Fibroblast of skin of right biceps (primary cell): ENCODE data around the gene TSSC4.
A peak's percentile ranks its signal among the peaks of the same experiment; 100 is the strongest.

Experiments
- DNase-seq: peaks from one replicate; pipeline ENCODE4 v3.0.0-alpha.2; 2013

The TSSC4 gene

DNA sequence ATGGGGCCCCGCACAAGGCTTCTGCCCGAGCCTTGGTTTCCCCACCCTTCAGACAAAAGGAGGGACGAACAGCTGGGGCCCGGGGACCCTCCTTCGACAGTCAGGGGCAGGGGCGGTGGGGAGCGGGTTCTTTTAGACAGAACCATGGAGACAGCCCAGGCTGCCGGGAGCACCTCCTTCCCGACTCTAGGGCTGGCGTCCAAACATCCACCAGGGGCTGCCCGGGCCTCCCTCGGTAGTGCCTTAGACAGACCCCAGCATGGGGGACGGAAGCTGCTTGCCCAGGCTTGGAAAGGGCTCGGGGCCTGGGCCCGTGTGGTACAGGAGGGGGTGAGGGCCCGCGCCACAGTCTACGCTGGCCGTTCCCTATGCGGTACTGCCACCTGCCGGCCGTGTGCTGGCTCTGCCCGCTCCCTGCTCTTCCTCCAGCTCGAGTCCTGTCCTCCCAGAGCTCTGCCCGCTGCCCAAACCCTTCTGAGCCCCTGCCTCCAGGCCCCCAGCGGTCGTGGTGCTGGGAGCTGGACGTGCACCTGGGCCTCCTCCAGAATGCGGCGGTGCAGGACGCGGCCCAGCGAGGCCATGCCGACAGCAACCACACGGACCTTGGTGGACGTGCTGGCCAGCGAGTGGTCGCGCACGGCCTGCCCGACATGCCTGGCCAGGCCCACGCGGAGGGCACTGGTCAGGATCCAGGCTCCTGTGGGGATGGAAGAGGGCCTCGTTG, 20.1 kb downstream of the TSSC4 start:
- peak; percentile 60 for DNase-seq

DNA sequence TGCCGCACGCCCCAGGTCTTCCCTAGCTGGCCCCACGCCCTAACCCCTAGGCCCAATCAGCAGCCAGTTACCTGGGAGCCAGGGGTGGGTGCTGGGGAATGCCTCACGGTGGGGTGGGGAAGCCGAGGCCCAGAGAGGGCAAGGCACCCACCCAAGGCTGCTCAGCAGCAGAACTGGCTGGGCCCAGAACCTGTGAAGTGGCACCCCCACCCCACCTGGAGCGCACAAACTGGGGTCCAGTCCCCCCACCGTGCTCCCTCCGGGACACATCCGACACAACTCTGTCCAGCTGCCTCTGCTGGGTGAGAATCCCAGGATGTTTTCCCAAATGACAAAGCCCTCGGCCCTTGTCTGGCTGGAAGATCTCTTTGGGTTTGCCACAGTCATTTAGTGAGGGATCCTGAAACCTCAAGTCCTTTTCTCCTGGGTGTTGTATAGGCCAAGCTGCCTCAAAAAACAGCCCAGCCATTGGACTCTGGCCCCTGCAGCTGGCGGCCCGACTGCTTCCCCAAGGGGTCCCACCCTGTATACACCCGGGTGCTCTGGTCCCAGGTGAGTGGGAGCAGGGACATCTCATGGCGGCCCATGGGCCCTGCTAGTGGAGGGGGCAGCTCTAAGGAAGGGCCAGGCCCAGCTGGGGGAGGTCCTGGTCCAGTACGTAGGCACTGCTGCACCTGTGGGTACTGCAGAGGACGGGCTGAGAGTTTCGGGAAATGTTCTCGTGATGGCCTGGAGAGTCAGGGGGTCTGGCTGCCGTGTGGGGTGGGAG, 20.9 kb downstream of the TSSC4 start:
- no peak for DNase-seq

DNA sequence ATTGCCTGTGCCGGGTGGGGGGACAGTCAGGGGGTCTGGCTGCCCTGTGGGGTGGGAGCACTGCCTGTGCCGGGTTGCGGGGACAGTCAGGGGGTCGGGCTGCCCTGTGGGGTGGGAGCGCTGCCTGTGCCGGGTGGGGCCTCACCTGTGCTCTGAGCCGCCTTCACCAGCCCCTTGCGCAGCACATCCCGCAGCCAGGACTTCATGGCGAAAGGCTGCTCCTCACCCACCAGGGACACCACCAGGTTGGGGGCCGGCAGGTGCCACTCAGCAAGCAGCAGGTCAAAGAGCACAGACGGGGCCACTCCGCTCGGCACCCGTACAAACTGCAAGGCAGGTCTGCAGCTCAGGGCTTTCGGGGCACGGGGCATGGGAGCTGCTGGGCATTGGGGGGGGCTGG, 21.4 kb downstream of the TSSC4 start:
- no peak for DNase-seq

DNA sequence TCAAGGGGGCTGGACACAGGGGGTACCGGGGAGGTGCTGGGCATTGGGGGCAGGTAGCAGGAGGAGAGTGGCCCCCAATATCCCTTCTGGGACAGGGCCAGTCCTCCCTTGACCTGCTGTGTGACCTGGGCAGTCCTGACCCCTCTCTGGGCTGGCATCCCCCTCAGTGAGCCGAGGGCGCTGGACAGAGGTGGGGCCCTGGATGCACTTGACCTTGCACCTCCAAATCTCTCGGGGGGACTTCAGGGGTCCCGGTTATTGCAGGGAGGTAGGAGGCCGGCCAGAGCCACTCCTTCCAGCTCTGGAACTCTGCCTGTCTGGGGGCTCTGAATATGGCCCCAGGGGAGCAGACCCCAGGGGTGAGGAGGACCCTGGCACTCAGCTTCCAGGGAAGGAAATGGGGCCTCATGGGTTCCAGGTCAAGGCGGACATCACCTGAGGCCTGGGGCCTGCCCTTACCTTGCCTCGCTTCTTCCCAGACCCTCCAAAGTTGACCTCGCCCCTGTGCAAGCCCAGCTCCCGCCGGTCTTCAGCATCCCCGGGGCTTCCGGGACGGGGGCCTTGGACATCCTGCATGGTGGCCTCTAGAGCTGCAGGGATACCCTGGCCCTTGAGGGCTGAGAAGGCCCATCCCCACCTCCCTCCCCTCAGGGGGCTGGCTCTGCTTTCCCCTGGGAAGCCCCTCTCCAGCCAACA, 22.1 kb downstream of the TSSC4 start:
- no peak for DNase-seq

DNA sequence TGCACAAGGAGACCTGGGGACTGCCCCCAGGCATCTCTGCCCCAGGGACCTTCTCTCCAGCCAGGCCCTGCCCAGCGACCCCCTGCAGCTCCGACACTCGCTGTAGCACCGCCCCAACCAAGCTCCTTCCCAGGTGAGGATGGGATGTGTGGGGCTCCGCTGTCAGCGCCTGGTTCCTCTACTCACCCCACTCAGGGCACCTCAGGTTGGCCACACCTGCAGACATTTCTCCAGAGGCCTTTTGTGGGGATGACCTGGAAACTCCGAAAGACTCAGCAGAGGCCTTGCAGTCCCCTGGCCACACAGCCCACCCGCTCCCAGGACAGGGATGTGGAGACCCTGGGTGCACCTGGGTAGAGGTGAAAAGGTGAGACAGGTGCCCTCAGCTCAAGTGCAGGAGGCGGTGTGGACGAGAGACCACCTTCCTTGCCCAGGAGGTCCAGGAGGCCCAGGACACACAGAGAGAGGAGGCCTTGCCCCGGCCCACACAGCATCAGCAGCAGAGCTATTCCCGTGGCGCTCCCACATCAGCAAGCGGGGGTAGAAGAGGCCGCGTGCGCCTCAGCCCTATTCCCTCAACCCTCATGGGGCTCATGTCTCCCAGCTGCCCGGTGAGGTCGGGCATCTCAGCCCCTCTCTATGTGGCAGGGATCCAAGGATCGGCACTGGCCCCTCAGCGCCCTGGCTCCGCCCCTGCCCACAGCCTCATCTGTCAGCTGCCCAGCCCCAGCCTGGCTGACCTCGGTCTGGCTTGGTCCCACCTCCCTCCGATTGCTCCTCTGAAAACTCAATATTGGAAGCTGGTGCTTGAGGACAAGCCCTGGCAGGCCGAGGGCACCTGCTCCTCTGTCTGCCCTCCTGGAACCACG, 22.8 kb downstream of the TSSC4 start:
- no peak for DNase-seq

DNA sequence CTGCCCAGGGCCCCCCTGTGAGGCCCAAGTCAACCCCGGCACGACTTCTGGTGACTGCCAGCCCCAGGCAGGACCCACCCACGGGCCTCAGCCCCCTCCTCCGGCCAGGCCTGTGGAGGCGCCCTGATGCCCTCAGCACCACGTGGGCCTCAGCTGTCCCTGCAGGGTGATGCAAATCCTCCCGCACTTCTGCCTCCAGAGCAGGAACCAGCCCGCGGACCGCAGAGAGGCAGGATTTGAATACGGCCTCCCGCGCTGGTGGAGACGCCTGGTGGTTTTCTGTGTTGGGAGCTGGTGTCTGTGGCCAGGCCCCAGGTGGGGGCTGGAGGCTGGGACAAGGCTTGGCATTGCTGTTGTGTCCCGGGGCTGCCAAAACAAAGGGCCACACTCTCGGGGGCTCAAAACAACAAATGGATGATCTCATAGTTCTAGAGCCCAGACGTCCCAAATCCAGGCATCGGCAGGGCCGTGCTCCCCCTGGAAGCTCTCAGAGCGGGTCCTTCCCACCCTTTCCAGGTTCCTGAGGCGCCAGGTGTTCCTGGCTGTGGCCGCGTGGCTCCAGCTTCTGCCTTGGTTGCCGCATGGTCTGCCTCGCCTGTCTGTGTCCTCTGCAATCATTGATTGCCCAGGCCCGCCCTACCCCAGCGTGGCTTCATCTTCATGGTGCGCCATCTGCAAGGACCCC, 24.4 kb downstream of the TSSC4 start:
- no peak for DNase-seq

DNA sequence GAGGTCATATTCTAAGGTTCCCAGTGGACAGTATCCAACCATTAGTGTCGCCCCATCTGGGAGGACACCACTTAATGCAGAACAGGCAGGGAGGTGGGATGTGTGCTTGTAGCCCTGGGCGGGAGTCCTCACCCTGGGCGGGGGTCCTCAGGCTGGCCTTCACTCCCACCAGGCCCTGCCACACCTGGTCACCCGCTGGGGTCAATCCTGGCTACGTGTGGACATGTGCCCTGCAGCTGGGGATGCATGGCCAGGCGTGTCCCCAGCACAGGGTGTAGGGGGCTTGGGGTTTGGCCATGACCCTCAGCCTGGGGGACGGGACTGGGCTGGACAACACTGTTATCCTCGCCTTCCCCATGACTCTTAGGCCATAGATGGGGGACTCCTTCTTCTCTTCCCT, 25.0 kb downstream of the TSSC4 start:
- DNase-seq: no peak

DNA sequence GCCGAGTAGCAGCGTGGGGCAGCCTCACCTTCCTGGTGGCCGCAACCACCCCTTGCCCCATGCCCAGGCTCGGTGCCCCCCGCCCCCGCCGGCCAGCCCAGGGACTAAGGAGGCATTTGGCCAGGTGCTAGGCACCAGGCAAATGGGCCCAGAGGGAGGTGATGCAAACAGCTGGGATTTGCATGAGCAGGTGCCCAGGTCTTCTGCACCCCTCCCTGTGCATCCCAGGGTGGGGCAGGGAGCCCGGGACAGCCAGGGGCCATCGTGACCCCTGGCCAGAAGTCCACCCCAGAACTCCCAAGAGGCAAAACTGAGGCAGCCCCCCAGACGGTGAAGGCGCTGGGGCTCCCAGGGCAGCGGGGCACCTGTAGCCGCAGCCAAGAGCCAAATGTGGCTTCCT, 25.7 kb downstream of the TSSC4 start:
- no peak for DNase-seq

DNA sequence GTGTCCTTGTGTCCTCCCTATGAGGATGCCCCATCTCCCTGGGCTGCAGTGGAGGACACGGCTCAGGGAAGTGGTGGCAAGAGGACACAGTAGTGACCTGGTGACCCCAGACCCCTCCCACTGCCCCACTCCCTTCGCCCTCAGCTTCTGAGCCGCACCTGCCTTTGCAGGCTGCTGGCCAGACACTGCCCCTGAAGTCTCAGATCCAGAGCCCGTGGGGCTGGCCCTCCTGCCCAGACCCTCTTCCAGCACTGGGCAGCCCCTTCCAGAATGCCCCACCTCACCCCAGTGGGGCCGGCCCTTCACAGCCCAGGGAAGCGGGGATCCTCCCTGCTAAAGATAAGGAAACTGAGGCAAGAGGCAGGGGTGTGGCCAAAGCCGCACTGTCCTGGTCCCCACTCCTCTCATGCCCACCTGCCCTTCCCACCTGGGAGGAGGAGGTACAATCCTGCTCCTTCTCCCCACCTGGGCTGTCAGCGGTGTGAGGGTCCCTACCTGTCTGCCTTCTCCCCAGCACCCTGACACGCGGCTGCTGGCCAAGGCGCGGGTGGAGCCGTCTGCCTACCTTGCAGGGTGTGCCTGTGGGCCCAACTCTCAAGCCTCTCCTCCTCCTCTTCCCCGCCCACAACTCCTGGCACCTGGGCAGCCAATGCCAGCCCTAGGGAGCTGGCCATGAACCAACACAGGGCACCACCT, 26.4 kb downstream of the TSSC4 start:
- DNase-seq: no peak

DNA sequence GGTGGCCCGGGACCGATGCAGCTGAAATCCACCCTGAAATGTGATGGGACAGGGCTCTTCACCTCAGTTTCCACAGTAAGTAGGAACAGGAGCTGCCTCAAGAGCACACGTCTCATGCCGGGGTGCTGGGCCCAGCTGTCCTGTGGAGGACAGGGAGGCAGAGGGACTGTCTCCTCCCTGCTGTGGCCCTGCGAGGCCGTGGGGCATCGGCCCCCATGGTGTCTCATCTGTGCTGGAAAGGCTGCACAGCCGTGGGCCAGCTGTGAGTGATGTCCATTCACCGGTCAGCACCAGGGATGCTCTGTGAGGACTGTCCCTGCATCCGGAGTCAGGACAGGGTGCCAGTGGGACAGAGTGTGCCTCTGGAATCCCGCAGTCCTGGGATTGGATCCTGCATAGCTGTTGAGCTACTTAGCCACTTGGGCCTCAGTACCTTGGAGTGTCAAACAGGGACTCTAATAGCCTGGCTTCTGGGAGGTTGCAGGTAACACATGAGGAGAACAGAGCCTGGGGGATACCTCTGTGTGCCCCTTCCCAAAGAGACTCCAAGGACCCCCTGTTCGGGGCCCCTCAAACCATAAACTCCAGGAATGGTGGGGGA, 27.3 kb downstream of the TSSC4 start:
- no peak for DNase-seq

DNA sequence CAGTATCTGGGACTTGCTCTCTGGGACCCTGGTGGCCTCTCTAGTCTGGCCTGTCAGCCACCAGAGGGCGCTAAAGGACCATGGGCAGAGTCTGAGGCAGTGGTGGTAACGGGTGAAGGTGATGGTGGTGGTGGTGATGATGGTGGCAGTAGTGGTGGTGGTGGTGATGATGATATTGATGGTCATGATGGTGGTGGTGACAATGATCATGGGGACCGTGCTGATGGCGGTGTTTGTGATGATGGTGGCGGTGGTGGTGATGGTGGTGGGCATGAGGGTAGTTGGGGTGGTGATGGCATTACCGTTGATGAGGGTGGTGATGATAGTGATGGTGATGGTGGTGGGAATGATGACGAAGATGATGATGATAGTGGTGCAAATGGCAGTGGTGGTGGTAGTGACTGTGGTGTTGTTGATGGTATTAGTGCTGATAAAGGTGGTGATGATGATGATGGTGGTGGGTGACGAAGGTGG, 27.8 kb downstream of the TSSC4 start:
- peak; percentile 32 for DNase-seq

DNA sequence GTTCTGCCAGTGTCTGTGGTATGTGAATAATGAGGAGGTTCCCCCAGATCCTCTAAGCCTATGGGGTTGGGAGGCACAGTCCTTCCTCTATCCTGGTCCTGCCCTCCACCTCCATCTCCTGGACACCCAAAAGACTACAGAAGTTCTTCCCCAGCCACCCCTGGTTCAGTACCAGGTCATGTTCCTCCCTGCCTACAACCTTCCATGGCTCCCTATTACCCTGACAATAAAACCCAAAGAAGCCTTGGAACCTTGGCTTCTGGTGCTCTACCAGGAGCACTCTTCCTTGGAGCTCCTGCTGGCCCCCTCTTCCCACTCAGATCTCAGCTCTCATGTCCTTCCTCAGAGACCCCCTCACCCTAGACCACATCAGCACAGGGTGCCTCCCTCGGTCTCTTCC, 30.8 kb downstream of the TSSC4 start:
- DNase-seq: no peak

DNA sequence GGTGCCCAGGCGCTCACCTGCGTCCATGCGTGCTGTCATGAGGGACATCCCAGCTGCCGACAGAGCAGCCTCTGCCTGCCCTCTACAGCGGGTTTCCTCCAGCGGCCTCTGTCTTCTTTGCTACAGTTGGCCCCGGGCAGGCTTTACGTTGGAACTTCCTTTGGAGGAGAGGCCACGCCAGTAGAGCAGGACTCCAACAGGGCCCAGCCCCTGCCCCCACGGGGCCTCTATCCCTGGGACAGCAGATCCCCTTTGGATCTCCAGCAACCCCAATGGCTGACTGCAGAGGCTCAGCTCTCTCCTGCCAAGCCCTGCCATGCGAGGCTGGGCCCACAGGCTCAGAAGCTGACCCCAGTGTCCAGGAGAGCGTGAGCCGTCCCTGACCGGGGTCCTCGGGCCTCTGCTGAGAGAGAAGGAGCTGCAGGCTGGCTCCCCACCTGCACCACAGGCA, 31.6 kb downstream of the TSSC4 start:
- no peak for DNase-seq

DNA sequence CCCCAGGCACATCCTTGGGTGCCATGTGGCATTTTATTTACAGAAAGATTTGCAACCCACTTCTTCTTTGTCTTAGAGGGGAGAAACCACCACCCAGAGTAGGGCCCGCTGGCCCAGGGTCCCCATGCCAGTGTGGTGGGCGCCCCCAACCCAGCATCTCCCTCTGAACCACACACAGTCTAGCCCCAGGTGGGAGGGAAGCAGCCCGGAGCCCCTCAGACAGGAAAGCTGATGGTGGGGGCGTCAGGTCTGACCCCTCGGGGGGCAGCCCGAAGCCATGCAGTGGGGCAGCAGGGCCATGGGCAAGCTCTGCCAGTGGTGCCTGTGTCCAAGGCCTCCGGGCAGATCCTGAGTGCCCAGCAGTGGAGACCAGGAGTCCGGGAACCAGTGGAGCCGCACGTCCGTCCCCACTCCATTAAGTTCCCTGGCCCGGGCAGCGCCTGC, 32.1 kb downstream of the TSSC4 start:
- DNase-seq: no peak

DNA sequence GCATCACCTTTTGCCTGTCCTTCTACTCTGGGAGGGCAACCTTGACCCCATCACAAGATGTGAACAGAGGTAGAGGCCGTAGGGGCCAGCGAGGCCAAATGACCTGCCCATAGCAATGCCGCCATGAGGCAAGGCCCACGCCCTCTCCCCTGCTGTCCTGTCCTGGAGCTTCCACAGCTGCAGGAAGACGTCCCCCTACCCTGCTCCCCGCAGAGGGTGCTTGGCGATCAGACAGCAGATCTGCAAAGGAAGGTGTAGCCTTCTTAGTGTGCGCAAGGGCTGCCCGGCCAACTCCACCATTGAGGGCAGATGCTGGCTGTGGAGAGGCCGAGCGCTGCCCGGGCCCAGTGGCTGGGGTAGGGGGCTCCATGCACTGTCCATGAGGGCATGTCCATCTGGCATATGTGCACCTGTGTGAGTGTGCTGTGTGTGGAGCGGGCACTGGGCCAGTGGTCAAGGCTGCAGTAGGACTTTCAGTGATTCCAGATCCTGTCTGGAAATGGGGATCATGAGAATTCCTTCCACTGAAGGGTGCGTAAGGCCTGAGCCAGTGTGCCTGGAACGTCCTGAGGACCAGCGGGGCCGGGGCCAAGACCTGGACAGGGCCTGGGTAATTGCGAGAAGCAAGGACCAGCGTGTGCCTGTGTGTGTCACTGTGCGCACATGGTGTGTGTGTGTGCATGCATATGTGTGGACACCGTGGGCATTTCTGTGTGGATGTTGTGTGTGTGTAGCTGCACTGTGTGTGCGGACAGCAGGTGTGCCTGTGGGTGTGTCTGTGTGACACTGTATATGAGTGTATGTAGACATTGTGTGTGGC, 32.8 kb downstream of the TSSC4 start:
- DNase-seq: no peak

DNA sequence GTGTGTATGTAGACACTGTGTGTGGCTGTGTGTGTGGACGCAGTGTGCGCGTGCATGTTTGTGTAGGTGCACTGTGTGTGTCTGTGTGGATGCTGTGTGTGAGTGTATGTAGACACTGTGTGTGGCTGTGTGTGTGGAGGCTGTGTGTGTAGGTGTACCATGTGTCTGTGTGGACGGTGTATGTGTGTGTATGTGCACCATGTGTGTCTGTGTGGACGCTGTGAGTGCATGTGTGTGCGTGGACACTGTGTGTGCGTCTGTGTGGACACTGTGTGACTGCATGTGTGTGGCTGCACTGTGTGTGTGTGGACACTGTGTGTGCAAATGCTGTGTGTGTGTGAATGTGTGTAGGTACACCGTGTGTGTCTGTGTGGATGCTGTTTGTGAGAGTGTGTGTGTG, 33.5 kb downstream of the TSSC4 start:
- no peak for DNase-seq

DNA sequence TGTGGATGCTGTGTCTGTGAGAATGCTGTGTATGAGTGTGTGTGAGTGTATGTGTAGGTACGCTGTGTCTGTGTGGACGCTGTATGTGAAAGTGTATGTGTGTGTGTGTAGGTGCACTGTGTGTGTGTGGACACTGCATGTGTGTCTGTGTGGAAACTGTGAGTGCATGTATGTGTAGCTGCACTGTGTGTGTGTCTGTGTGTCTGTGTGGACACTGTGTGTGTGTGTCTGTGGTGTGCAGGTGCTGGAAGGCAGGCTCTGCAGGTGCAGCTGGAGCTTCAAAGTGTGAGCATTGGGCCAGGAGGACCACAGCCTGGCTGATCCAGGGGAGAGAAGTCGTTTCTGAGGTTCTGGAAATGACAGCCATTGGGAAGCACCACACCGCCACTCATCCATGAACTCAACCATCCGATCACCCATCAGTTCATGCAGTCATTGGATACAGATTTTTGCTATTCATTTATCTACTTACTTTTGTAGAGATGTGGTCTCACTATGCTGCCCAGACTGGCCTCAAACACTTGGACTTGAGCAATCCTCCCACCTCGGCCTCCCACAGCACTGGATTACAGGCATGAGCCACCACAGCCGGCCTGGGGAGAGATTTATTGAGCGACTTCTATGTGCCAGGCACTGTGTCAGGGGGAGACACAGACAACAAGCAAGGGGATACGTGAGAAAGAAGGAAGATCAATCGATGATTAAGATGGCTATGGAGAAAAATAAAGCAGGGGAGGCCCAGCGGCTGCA, 34.1 kb downstream of the TSSC4 start:
- DNase-seq: no peak

DNA sequence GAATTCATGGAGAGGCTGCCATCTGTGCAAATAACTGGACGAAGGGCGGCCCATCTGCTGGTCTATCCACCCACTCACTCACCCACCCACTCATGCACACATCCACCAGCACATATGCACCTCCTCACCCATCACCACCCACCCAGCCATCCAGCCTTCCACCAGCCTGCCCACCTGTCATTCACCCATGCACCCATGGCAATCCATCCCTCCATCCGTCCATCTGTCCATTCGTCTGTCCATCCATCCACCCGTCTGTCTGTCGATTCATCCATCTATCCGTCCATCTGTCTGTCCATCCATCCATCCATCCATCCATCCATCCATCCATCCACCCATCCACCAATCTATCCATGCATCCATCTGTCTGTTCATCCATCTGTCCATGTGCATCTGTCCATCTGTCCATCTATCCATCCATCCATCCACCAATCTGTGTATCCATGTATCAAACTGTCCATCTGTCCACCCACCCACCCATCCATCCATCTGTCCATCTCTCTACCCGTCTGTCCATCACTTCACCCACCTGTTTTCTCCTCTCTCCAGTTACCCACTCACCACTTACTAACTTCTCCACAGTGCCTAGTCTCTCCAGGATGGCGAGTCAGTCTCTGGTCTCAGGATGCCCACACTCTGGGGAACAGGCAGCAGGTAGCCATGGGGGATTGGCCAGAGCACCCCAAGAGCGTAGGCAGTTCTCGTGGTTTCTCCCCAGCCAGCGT, 34.9 kb downstream of the TSSC4 start:
- no peak for DNase-seq
